Measurements from ENCODE around the gene H1-8. TPM values are rescaled to one million over a fixed set of nuclear protein-coding genes. Genes with fewer than 3 reads are reported as not detected.

The H1-8 gene
- total RNA-seq, 4 donors from 2014 or later = not detected

- no peak for TF ChIP-seq CTCF (IDR thresholded peaks at IDR 0.05; ENCODE audit: low read depth)
Measured at GRCh38 chr3:129569856-129570255, 26.9 kb downstream of the H1-8 start.

- TF ChIP-seq CTCF (IDR thresholded peaks at IDR 0.05; ENCODE audit: low read depth) = no peak
Measured at GRCh38 chr3:129571605-129572547, 28.9 kb downstream of the H1-8 start.

GRCh38 chr3:129572603-129573002, 29.6 kb downstream of the H1-8 start:
- no peak for TF ChIP-seq CTCF (IDR thresholded peaks at IDR 0.05; ENCODE audit: low read depth)

GRCh38 chr3:129573493-129573892, 30.5 kb downstream of the H1-8 start:
- no peak for TF ChIP-seq CTCF (IDR thresholded peaks at IDR 0.05; ENCODE audit: low read depth)

DNA sequence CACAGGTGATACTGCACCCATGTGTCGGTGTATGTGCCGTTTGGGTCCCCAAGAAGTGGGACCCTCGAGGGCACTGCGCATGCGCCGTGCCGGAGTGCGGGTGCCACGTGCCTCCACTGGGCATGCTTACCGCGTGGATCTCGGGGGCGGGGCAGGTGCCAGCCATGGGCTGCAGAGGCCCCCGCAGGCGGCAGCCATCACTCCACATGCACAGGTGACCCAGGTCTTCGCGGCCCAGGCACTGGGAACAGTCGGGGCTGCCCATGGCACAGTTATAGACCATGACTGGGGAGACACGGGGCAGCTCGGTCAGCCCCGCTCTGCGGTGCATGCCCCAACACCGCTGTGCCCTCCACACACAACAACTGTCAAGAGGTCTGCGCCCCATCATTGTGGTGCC, 31.2 kb downstream of the H1-8 start:
- TF ChIP-seq CTCF (IDR thresholded peaks at IDR 0.05; ENCODE audit: low read depth) = no peak

GRCh38 chr3:129575233-129575996, 32.4 kb downstream of the H1-8 start:
- TF ChIP-seq CTCF (IDR thresholded peaks at IDR 0.05; ENCODE audit: low read depth) = no peak

GRCh38 chr3:129575997-129576384, 33.0 kb downstream of the H1-8 start:
- no peak for TF ChIP-seq CTCF (IDR thresholded peaks at IDR 0.05; ENCODE audit: low read depth)
